ENCODE results near the gene FOXP1. TPM values are rescaled to one million over a fixed set of nuclear protein-coding genes. Genes with fewer than 3 reads are reported as not detected.

Gene FOXP1
- total RNA-seq, 1 donor from 2014 or later = 71.3 TPM

- no peak overlapping the region for H3K4me3 Mint-ChIP-seq (ENCODE audit: unreplicated experiment)
- no peaks in the 10 kb centered on the region for H3K36me3 Mint-ChIP-seq (ENCODE audit: low read depth, unreplicated experiment)
- peaks cover 2% of the 10 kb centered on the region for H3K27me3 Mint-ChIP-seq (ENCODE audit: unreplicated experiment)
- H3K4me1 Mint-ChIP-seq (ENCODE audit: unreplicated experiment) = no peaks in the 10 kb centered on the region
- DNase-seq (ENCODE audit: low spot score) = no peak
- no peak overlapping the region for H3K27ac Mint-ChIP-seq (ENCODE audit: unreplicated experiment)
- TF ChIP-seq CTCF (IDR thresholded peaks at IDR 0.05; ENCODE audit: unreplicated experiment) = no peak
- H3K9me3 Mint-ChIP-seq (ENCODE audit: unreplicated experiment) = no peaks in the 10 kb centered on the region
These were observed 17.2 kb upstream of the FOXP1 start for GRCh38 chr3:71600646-71601288.

GRCh38 chr3:71599416-71599815 is 15.9 kb upstream of the FOXP1 start:
- Mint-ChIP-seq H3K4me1 (ENCODE audit: unreplicated experiment) (no peaks in the 10 kb centered on the region), H3K36me3 (ENCODE audit: low read depth, unreplicated experiment) (no peaks in the 10 kb centered on the region), H3K27me3 (ENCODE audit: unreplicated experiment) (peaks cover 2% of the 10 kb centered on the region)

GRCh38 chr3:71598292-71598691 is 14.8 kb upstream of the FOXP1 start:
- no peak for TF ChIP-seq CTCF (IDR thresholded peaks at IDR 0.05; ENCODE audit: unreplicated experiment)
- H3K27me3 Mint-ChIP-seq (ENCODE audit: unreplicated experiment) = peaks cover 2% of the 10 kb centered on the region
- no peaks in the 10 kb centered on the region for H3K36me3 Mint-ChIP-seq (ENCODE audit: low read depth, unreplicated experiment)
- H3K9me3 Mint-ChIP-seq (ENCODE audit: unreplicated experiment) = no peaks in the 10 kb centered on the region
- no peaks in the 10 kb centered on the region for H3K4me1 Mint-ChIP-seq (ENCODE audit: unreplicated experiment)
- H3K4me3 Mint-ChIP-seq (ENCODE audit: unreplicated experiment) = no peak overlapping the region
- no peak for DNase-seq (ENCODE audit: low spot score)
- H3K27ac Mint-ChIP-seq (ENCODE audit: unreplicated experiment) = no peak overlapping the region

More at GRCh38 chr3:71599416-71599815, 15.9 kb upstream of the FOXP1 start:
- H3K27ac Mint-ChIP-seq (ENCODE audit: unreplicated experiment) = no peak overlapping the region
- H3K4me3 Mint-ChIP-seq (ENCODE audit: unreplicated experiment) = no peak overlapping the region
- TF ChIP-seq CTCF (IDR thresholded peaks at IDR 0.05; ENCODE audit: unreplicated experiment) = no peak
- DNase-seq (ENCODE audit: low spot score) = no peak
- H3K9me3 Mint-ChIP-seq (ENCODE audit: unreplicated experiment) = no peaks in the 10 kb centered on the region

- H3K4me1 Mint-ChIP-seq (ENCODE audit: unreplicated experiment) = no peaks in the 10 kb centered on the region
These were observed 13.8 kb upstream of the FOXP1 start for GRCh38 chr3:71597286-71597685.

More at GRCh38 chr3:71597286-71597685, 13.8 kb upstream of the FOXP1 start:
- DNase-seq (ENCODE audit: low spot score) = no peak
- no peaks in the 10 kb centered on the region for H3K36me3 Mint-ChIP-seq (ENCODE audit: low read depth, unreplicated experiment)
- no peaks in the 10 kb centered on the region for H3K9me3 Mint-ChIP-seq (ENCODE audit: unreplicated experiment)
- no peak overlapping the region for H3K27ac Mint-ChIP-seq (ENCODE audit: unreplicated experiment)
- H3K4me3 Mint-ChIP-seq (ENCODE audit: unreplicated experiment) = no peak overlapping the region
- no peak for TF ChIP-seq CTCF (IDR thresholded peaks at IDR 0.05; ENCODE audit: unreplicated experiment)
- peaks cover 2% of the 10 kb centered on the region for H3K27me3 Mint-ChIP-seq (ENCODE audit: unreplicated experiment)
